Gastrocnemius medialis (tissue), 4 donors: ENCODE measurements around the gene NET1.

Experiments used
- POLR2A ChIP-seq, 2 donors: fragments of 450-650 bp; IDR thresholded peaks; one replicate each; pipeline ENCODE4 v1.6.1; 2017; ENCODE audit warnings: antibody characterized with exemption in 2 of 2, mild to moderate bottlenecking in 2 of 2, moderate library complexity in 2 of 2
- TF ChIP-seq, protein P1 (sequence below), 5 experiments: fragments of 450-650 bp in 3 of 5; fragments of 200-600 bp in 2 of 5; sonication (generic) in 2 of 5; IDR thresholded peaks in 4 of 5; conservative IDR thresholded peaks in 1 of 5; 1 replicate in 4 of 5; 2 replicates in 1 of 5; pipeline ENCODE4 v1.5.1; 2016 to 2019; ENCODE audit warnings: antibody characterized with exemption in 5 of 5, mild to moderate bottlenecking in 3 of 5, moderate library complexity in 3 of 5

DNA sequence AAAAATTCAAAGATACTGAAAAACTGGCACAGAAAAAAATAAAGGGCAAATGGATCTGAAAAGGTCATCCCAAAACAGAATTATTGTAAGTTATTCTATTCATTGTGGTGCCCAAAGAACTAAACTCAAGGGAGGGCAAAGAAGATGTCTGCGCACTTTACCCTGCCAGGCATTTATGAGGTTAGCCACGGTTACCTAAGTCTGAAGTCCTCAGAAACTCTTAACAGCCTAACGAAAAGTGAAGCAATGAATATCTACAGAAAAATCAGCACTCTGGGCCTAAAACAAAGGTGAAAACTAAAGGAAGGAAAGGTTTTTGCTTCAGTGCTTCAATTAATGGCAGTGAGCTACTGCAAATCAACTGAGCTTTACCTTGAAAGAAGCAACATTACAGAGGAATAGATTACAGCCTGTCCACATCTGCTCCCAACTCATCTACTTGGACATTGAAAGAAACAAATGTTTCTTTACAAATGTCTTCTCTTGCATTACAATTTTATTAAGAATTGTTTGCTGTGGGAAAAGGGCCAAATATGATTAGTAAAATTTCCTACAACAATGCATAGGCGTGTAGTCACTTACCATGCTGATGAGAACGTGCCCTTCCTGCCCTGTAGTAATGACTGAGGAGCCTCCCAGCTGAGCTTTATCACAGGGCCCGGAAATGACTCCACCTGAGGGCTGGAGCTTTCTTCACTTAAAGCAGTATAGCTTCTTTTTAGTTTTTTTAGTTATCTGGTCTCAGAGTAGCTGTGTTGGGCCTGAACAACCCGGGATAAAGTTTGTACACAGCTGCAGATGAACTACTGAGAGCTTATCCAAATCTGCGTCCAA is 7.9 kb upstream of the NET1 start, which contains the start of gene TUBAL3:
- TF ChIP-seq, protein P1, sequence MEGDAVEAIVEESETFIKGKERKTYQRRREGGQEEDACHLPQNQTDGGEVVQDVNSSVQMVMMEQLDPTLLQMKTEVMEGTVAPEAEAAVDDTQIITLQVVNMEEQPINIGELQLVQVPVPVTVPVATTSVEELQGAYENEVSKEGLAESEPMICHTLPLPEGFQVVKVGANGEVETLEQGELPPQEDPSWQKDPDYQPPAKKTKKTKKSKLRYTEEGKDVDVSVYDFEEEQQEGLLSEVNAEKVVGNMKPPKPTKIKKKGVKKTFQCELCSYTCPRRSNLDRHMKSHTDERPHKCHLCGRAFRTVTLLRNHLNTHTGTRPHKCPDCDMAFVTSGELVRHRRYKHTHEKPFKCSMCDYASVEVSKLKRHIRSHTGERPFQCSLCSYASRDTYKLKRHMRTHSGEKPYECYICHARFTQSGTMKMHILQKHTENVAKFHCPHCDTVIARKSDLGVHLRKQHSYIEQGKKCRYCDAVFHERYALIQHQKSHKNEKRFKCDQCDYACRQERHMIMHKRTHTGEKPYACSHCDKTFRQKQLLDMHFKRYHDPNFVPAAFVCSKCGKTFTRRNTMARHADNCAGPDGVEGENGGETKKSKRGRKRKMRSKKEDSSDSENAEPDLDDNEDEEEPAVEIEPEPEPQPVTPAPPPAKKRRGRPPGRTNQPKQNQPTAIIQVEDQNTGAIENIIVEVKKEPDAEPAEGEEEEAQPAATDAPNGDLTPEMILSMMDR (IDR thresholded peaks at IDR 0.05 in 4 of 5, conservative IDR thresholded peaks at IDR 0.05 in 1 of 5): no peak
- TF ChIP-seq POLR2A (IDR thresholded peaks at IDR 0.05): no peak
